B cell (primary cell): ENCODE results near the gene BABAM2. TPM values are rescaled to one million over a fixed set of nuclear protein-coding genes. Genes with fewer than 3 reads are reported as not detected.

Source experiments
- ATAC-seq: fragments of 200-7000 bp; cut with Tn5 transposase; one replicate; pipeline ENCODE4 v1.10.0; 2021; ENCODE audit warnings: low read depth, mild to moderate bottlenecking, moderate number of reproducible peaks, moderate library complexity
- CTCF ChIA-PET: fragments of 350-600 bp; sonication (Branson Sonifier 250); formaldehyde crosslinking; loops from one replicate; lab custom pipeline; 2021; ENCODE audit warnings: antibody characterized with exemption, inconsistent platforms; lab: Charles Lee
- POLR2A ChIA-PET: fragments of 350-600 bp; sonication (Branson Sonifier 250); formaldehyde crosslinking; loops from one replicate; lab custom pipeline; 2021; ENCODE audit warnings: antibody characterized with exemption; lab: Charles Lee
- DNase-seq: peaks from one replicate; pipeline ENCODE4 v3.0.0; 2013
- H2AFZ ChIP-seq: 2 replicates; pipeline ENCODE4 v1.6.1; 2012; ENCODE audit warnings: mild to moderate bottlenecking, low read depth, low read length; ENCODE audit not compliant: insufficient read depth, poor library complexity, severe bottlenecking
- H3K27ac ChIP-seq, 2 donors: 1 replicate in 1 of 2; 2 replicates in 1 of 2; pipeline ENCODE4 v1.5.1; 2012 to 2013; ENCODE audit warnings: low read length in 2 of 2, mild to moderate bottlenecking in 2 of 2, moderate library complexity in 1 of 2
- H3K27me3 ChIP-seq, 4 experiments: fragments of 200-600 bp in 1 of 4; sonication (generic) in 1 of 4; replicated peaks in 1 of 4; 1 replicate in 2 of 4; 2 replicates in 2 of 4; pipeline versions ENCODE4 v1.6.1 to v1.7.0; 2013 to 2016; ENCODE audit warnings: low read length in 3 of 4, mild to moderate bottlenecking in 2 of 4, mixed read lengths in 1 of 4, moderate library complexity in 1 of 4; ENCODE audit not compliant: insufficient read depth in 4 of 4, control insufficient read depth in 3 of 4; ENCODE audit errors: control extremely low read depth in 1 of 4
- H3K36me3 ChIP-seq, 2 experiments: replicated peaks in 1 of 2; 1 replicate in 1 of 2; 2 replicates in 1 of 2; pipeline versions ENCODE4 v1.6.1 to v1.7.1; 2013; ENCODE audit warnings: low read length in 1 of 2; ENCODE audit not compliant: insufficient read depth in 2 of 2, control insufficient read depth in 1 of 2; ENCODE audit errors: control extremely low read depth in 1 of 2, extremely low read depth in 1 of 2
- H3K4me1 ChIP-seq, 2 donors: fragments of 200-600 bp in 1 of 2; sonication (generic) in 1 of 2; 1 replicate in 1 of 2; 2 replicates in 1 of 2; pipeline versions ENCODE4 v1.5.1 to v1.6.1; 2013 to 2017; ENCODE audit warnings: low read length in 2 of 2; ENCODE audit not compliant: control insufficient read depth in 2 of 2, insufficient read depth in 2 of 2
- H3K4me2 ChIP-seq: replicated peaks from 2 replicates; pipeline ENCODE3; 2012; ENCODE audit warnings: mild to moderate bottlenecking, low read depth, low read length; ENCODE audit not compliant: poor library complexity, severe bottlenecking
- H3K4me3 ChIP-seq, 5 experiments: fragments of 200-600 bp in 1 of 5; sonication (generic) in 1 of 5; 1 replicate in 3 of 5; 2 replicates in 2 of 5; pipeline versions ENCODE4 v1.5.1 to v1.7.0; 2011 to 2016; ENCODE audit warnings: low read length in 4 of 5, mild to moderate bottlenecking in 4 of 5, low read depth in 2 of 5, control low read depth in 1 of 5, moderate library complexity in 1 of 5; ENCODE audit not compliant: insufficient read depth in 1 of 5; ENCODE audit errors: control extremely low read depth in 1 of 5, extremely low read depth in 1 of 5
- H3K79me2 ChIP-seq: fragments of 200-600 bp; sonication (generic); one replicate; pipeline ENCODE4 v1.6.0; 2016; ENCODE audit warnings: low read length; ENCODE audit not compliant: control insufficient read depth, insufficient read depth
- H3K9ac ChIP-seq: fragments of 200-600 bp; sonication (generic); 2 replicates; pipeline ENCODE4 v1.6.1; 2017; ENCODE audit warnings: mild to moderate bottlenecking, low read length, moderate library complexity
- H3K9me3 ChIP-seq, 3 donors: one replicate each; pipeline versions ENCODE4 v1.6.1 to v1.7.1; 2013; ENCODE audit warnings: low read length in 2 of 3; ENCODE audit not compliant: control insufficient read depth in 2 of 3, insufficient read depth in 1 of 3; ENCODE audit errors: control extremely low read depth in 1 of 3
- H4K20me1 ChIP-seq: 2 replicates; pipeline ENCODE4 v1.6.0; 2012; ENCODE audit warnings: mild to moderate bottlenecking, low read length; ENCODE audit not compliant: insufficient read depth, control insufficient read depth, poor library complexity, severe bottlenecking
- H3K27ac Mint-ChIP-seq: one replicate; pipeline ENCODE4 v1.8.0; 2021; ENCODE audit warnings: mixed read lengths
- H3K27me3 Mint-ChIP-seq: one replicate; pipeline ENCODE4 v1.8.0; 2021; ENCODE audit warnings: mixed read lengths
- H3K4me1 Mint-ChIP-seq: one replicate; pipeline ENCODE4 v1.8.0; 2021; ENCODE audit warnings: mixed read lengths
- H3K4me3 Mint-ChIP-seq: one replicate; pipeline ENCODE4 v1.8.0; 2021; ENCODE audit warnings: mixed read lengths
- H3K9me3 Mint-ChIP-seq: one replicate; pipeline ENCODE4 v1.8.0; 2022; ENCODE audit warnings: mixed read lengths; ENCODE audit not compliant: insufficient read depth
- CTCF ChIP-seq: fragments of 200-600 bp; IDR thresholded peaks from one replicate; pipeline ENCODE4 v1.8.0; 2022; ENCODE audit warnings: antibody characterized with exemption, mild to moderate bottlenecking
- EZH2 ChIP-seq: IDR thresholded peaks from 2 replicates; pipeline ENCODE4 v1.6.1; 2012; ENCODE audit warnings: borderline replicate concordance, low read depth, mild to moderate bottlenecking, moderate library complexity, low read length; ENCODE audit not compliant: insufficient read depth, poor library complexity, severe bottlenecking
- WGBS: methylation state at CpG from one replicate; pipeline ENCODE4 v1.1.5; 2013; ENCODE audit warnings: missing lambda C conversion rate; ENCODE audit not compliant: insufficient coverage; 5-methylcytosine and 5-hydroxymethylcytosine counted together
- intact Hi-C: fragments of 100-400 bp; cut with micrococcal nuclease; formaldehyde crosslinking; loops from one replicate; pipeline ENCODE4 v1.10.0; 2022
- polyA plus RNA-seq: library from polyadenylated mRNA; depleted of rRNA; stranded (reverse); fragments of >200 nt; gene quantifications from 2 replicates; pipeline ENCODE4 v1.2.3, GENCODE V29; 2012
- total RNA-seq, 2 donors: library from RNA; stranded (reverse); fragments of 120-200 nt in 1 of 2; gene quantifications; 1 replicate in 1 of 2; 2 replicates in 1 of 2; pipeline versions ENCODE4 v1.2.3 to v1.2.4, GENCODE V29; 2013 to 2022

Gene BABAM2
- total and polyA plus RNA-seq, 2 donors (not counting 1 experiment from before 2014, with no cell fraction given), result 22.3 to 69.6 TPM

- no peak for ATAC-seq
Measured at GRCh38 chr2:28360718-28361293, 470.3 kb downstream of the BABAM2 start.

More at GRCh38 chr2:28360718-28361293, 470.3 kb downstream of the BABAM2 start:
- peaks cover 0 to 7% (median 0%) of the 10 kb centered on the region in 4 experiments for H3K27me3 ChIP-seq
- Mint-ChIP-seq H3K4me1 (peaks cover 24% of the 10 kb centered on the region), H3K9me3 (no peaks in the 10 kb centered on the region), H3K27ac (no peak overlapping the region), H3K4me3 (no peak overlapping the region), H3K27me3 (peaks cover 5% of the 10 kb centered on the region)
- WGBS, result 74% methylated on average over 4 of the region's 12 CpGs
- H3K4me2 ChIP-seq, result no peak overlapping the region
- ChIA-PET CTCF (no interaction called here), POLR2A (no interaction called here)
- H3K9ac ChIP-seq, result no peak overlapping the region
- H3K36me3 ChIP-seq, result no peaks in the 10 kb centered on the region
- no peak for DNase-seq
- H3K4me3 ChIP-seq, result no peak overlapping the region
- H3K27ac ChIP-seq, result no peak overlapping the region
- TF ChIP-seq CTCF, result no peak
- TF ChIP-seq EZH2, result no peak
- H3K4me1 ChIP-seq, result peaks cover 11 to 22% of the 10 kb centered on the region in 2 donors
- intact Hi-C loops, result no loop called here
- H3K79me2 ChIP-seq, result no peaks in the 10 kb centered on the region
- H2AFZ ChIP-seq, result no peak overlapping the region
- no peaks in the 10 kb centered on the region for H4K20me1 ChIP-seq
- H3K9me3 ChIP-seq, result peaks cover 0 to 6% (median 0%) of the 10 kb centered on the region in 3 donors
